GM18517 (cell line): ENCODE measurements around the gene NAA11.

Experiments
- ATAC-seq: cut with Tn5 transposase; IDR thresholded peaks from one replicate; pipeline ENCODE4 v1.9.1; 2021; ENCODE audit warnings: mild to moderate bottlenecking, moderate library complexity; ENCODE audit not compliant: unreplicated experiment

The NAA11 gene

DNA sequence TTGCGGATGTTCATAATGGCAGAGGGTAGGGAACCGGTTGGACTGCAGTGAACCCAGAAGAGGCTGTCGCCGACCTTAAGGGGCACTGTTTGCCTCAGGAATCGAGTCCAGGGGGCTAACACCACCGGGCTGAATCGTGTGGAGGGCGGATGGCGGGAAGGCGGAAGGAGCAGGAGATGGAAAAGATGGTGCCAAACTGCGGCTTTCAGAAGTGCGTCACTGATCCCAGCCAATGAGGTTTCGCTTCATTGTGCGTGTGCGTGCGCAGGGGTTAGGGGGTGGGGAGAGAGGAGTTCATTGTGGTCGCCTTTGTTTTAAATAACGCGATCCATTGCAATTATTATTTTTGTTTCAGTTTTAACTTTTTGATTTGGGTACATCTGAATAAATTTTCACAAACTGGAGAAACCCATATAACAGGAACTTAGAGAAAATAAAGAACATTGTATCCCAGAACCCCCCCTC lies at the start of gene NAA11:
Gene NAA11, minus strand, starts transcription at position 198 of the 465 bp plus-strand sequence. Its CDS starts 184 bp downstream, at position 14.
- no peak for ATAC-seq

DNA sequence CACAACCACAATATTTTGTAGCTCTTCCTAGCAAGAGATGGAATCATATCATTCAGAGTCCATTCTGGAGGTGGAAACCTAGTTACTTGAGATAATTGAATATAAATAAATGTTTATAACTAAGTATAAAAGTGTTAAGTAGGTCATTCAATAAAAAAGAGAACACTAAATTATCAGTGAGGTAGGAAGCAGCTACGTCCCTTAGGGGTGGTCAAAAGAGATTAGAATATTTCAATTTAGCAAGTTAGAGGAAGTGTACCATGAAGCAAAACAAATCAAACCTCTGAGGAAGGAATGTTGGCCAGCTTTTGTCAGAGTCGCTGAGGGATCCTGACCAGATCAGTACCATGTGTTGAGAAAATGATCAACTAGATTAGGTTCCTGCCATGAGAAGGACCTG lies 44.2 kb upstream of the NAA11 start:
- ATAC-seq = no peak

GRCh38 chr4:79367096-79367495 lies 41.2 kb upstream of the NAA11 start:
- ATAC-seq = no peak

- no peak for ATAC-seq
These were observed 40.6 kb upstream of the NAA11 start for GRCh38 chr4:79366422-79366821.

- no peak for ATAC-seq
These were observed 38.2 kb upstream of the NAA11 start for GRCh38 chr4:79364061-79364460.

DNA sequence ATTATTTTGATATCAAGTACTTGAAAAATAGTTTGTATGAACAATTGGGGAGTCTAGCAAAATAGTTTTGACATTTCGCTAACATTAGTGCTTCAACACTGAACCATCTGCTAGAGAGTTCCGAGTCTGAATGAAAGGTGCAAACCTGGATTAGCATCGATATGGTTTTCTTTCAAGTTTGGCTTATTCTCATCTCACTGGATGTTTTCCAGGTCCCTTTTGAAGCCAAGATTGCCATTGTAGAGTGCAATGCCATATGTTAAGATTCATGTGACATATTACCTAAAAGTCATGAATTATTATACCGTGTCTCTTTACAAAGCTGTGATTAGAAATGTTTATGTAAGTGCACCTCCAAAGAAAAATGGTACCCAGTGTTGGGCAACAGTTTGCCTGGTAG lies 36.8 kb upstream of the NAA11 start:
- ATAC-seq = no peak

DNA sequence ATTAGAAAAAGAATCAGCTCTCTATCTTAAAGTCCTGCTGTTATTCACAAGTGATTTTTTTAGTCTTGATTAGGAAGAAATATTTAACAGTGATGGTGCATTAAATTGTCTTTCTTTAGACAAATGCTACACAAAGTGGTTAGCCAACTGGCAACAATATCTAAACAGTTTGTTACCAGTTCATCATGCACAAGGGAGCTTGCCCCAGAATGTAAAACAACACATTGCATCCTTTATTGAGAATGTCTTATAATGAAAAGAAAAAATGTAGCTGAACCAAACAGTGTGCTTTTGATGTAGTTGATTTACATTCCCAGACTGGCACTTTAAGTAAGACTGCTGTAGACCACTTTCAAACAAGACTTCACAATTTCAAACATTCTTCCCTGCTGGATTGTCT lies 34.1 kb upstream of the NAA11 start:
- no peak for ATAC-seq

GRCh38 chr4:79358438-79358837 lies 32.6 kb upstream of the NAA11 start:
- ATAC-seq = no peak

DNA sequence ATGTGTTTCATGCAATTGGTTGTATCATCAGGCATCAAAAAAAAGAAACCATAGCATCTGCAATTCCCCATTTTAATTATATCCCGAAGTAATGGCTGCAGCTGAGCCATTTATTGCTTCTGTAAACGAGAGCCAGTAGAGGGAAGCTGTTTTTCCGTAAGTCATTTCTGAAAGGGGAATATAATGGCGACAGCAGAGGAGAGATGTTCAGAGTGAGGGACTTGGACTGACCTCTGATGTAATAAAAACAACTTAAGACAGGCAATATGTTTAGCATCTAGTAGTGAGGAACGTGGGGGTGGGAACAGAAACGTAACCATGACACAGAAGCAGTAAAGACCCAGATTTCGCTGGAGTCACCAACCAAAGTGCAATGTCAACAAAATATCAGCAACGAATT lies 31.5 kb upstream of the NAA11 start:
- no peak for ATAC-seq

GRCh38 chr4:79353075-79353474 lies 27.2 kb upstream of the NAA11 start:
- no peak for ATAC-seq

DNA sequence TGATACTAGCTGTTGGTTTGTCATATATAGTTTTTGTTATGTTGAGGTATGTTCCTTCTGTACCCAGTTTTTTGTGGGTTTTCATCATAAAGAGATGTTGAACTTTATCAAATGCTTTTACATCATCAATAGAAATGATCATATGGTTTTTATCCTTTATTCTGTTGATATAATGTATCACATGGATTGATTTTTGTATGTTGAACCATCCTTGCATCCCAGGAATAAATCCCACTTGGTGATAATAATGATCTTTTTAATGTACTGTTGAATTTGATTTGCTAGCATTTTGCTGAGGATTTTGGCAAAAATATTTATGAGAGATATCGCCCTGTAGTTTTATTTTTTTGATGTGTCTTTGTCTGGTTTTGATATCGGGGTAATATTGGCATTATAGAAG lies 22.5 kb upstream of the NAA11 start:
- ATAC-seq = no peak

DNA sequence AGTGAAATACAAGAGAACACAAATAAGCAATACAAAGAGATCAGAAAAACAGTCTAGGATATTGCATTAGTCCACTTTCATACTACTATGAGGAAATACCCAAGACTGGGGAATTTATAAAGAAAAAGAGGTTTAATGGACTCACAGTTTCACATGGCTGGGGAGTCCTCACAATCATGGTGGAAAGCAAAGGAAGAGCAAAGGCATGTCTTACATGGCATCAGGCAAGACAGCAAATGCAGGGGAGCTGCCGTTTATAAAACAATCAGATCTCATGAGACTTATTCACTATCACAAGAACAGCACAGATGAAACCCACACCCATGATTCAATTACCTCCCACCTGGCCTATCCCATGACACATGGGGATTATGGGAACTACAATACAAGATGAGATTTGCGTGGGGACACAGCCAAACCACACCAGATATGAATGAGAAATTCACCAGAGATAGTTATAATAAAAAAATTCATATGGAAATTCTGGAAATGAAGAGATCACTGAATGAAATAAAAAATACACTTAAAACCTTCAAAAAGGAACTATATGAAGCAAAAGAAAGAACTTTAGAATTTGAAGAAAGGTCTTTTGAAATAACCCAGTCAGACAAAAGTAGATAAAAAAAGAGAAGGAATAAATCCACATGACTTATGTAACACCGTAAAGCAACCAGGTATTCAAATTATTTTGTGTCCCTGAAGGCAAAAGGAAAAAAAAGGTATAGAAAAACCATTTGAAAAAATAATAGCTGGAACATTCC lies 16.2 kb upstream of the NAA11 start:
- no peak for ATAC-seq

DNA sequence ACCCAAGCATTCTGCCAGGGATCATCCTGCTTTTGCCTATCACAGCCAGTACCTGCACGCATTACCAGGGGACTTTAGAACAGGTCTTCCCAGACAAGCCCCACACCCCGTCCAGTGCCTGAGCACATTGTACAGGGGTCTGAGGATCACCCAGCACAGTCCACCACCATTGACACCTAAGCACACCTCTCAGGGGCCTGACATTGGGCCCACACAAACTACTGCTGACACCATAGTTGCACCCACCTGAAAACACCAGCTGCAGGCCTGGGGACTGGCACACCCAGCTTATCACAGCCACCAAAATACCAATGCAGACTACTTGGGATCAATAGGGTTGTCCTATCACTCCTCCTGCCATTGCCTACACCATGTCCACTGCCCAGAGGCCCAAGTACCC lies 14.7 kb upstream of the NAA11 start:
- ATAC-seq = no peak

- no peak for ATAC-seq
These were observed 12.3 kb upstream of the NAA11 start for GRCh38 chr4:79338148-79338547.

DNA sequence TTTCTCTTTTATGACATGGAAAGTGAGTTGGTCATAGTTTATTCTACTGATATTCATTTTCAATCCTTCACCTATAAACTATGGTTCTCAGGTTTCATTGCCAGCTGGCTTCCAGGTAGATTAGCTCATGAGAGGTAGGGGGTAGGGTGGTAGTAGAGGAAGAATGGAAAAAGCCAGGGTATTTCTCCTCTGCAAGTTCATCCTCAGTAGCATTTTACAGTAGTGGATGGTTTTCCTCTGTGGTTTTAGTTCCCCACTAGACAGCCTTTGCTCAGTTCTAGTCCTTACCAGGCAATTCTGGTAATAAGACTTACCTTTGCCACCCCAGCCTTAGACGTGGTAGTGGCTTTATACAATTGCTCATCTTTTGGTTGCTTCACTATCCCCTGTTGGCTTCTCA lies 8.9 kb upstream of the NAA11 start:
- no peak for ATAC-seq

GRCh38 chr4:79334341-79334740 lies 8.5 kb upstream of the NAA11 start:
- no peak for ATAC-seq

GRCh38 chr4:79331126-79331876 lies 5.4 kb upstream of the NAA11 start:
- ATAC-seq = no peak

DNA sequence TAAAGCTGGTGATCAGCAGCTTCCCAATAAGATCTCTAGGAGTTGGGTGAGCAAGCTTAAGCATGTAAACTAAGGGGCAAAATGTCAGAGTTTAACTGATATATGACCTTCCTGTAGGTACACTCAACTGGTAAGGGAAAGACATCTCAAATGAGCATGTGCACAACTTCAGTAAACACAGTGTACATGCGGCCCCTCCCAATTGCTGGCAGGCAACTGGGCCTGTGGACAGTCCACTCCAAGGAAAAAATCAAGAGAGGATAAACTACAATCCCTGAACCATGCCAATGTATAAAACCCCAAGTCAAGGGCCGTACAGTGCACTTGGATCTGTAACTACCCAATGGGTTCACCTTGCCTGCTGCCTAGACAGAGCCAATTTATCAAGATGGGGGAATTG lies 4.9 kb upstream of the NAA11 start:
- no peak for ATAC-seq

- no peak for ATAC-seq
These were observed 425 bp downstream of the NAA11 start for GRCh38 chr4:79325436-79325835.

DNA sequence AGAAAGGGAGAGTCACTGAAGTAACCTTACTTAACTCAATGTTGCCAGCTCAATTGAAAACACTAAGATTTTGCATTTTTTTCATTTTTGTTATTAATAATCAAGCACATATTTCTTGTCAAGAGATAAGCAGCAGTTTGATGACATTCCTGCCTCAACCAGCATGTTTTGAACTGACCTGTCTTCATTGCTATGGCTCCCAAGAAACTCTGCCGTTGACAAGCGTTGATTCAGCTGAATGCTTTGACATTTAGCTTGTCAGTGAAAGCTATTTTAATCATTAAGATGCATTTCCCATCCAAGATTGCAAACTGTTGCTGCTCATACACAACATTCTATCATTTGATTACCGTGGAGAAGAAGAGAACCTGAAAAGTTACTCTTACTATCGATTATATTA lies 5.9 kb downstream of the NAA11 start:
- no peak for ATAC-seq

GRCh38 chr4:79317711-79318110 lies 8.2 kb downstream of the NAA11 start:
- no peak for ATAC-seq

DNA sequence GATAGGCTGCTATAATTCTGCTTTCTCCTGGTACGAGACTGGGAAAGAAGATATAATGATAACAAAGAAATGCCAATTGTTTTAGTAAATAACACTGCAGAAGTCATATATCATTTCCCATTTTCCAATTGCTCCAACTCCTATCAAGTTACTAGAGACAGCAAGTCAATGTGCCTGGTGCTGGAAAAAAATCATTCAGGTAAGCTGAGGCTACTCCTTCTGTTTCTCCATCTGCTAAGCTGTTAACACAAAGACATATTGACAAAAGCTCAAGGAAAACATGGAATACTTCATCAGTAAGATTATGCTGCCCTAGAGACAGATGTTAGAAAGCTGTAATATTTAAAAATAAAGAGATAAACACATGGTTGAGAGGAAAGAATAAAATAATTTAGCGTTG lies 10.0 kb downstream of the NAA11 start:
- ATAC-seq = no peak
